GM18508 (cell line): ENCODE data around the gene ZMIZ1.
A peak's percentile ranks its signal among the peaks of the same experiment; 100 is the strongest.

Source experiments
- ATAC-seq: cut with Tn5 transposase; IDR thresholded peaks from one replicate; pipeline ENCODE4 v1.9.1; 2021; ENCODE audit warnings: moderate number of reproducible peaks; ENCODE audit not compliant: insufficient read depth, unreplicated experiment

Gene ZMIZ1

GRCh38 chr10:79093658-79094411 is 25.1 kb downstream of the ZMIZ1 start:
- ATAC-seq, result no peak

GRCh38 chr10:79094412-79095175 is 25.8 kb downstream of the ZMIZ1 start:
- no peak for ATAC-seq

GRCh38 chr10:79095316-79095715 is 26.6 kb downstream of the ZMIZ1 start:
- no peak for ATAC-seq

- ATAC-seq, result no peak
These were observed 27.7 kb downstream of the ZMIZ1 start for GRCh38 chr10:79096514-79096913.

- ATAC-seq, result no peak
These were observed 28.5 kb downstream of the ZMIZ1 start for GRCh38 chr10:79097021-79097872.

GRCh38 chr10:79098061-79098460 is 29.3 kb downstream of the ZMIZ1 start:
- ATAC-seq, result no peak

- ATAC-seq, result peak; percentile 85
These were observed 29.8 kb downstream of the ZMIZ1 start for GRCh38 chr10:79098596-79099015.

GRCh38 chr10:79099898-79100448 is 31.2 kb downstream of the ZMIZ1 start:
- ATAC-seq, result no peak

GRCh38 chr10:79100771-79101170 is 32.0 kb downstream of the ZMIZ1 start:
- no peak for ATAC-seq

GRCh38 chr10:79101560-79102497 is 33.1 kb downstream of the ZMIZ1 start:
- no peak for ATAC-seq

- no peak for ATAC-seq
These were observed 33.7 kb downstream of the ZMIZ1 start for GRCh38 chr10:79102498-79102874.

GRCh38 chr10:79103129-79103528 is 34.4 kb downstream of the ZMIZ1 start:
- no peak for ATAC-seq

GRCh38 chr10:79103585-79103984 is 34.8 kb downstream of the ZMIZ1 start:
- ATAC-seq, result no peak

- ATAC-seq, result no peak
These were observed 36.5 kb downstream of the ZMIZ1 start for GRCh38 chr10:79105150-79105739.

GRCh38 chr10:79105818-79106217 is 37.1 kb downstream of the ZMIZ1 start:
- ATAC-seq, result no peak

- ATAC-seq, result no peak
These were observed 37.7 kb downstream of the ZMIZ1 start for GRCh38 chr10:79106256-79107050.

GRCh38 chr10:79107736-79108264 is 39.0 kb downstream of the ZMIZ1 start:
- ATAC-seq, result no peak

- ATAC-seq, result no peak
These were observed 40.0 kb downstream of the ZMIZ1 start for GRCh38 chr10:79108728-79109127.
